OCI-LY1 (cell line): ENCODE results near the gene MEI1.

Source experiments
- CTCF ChIP-seq: fragments of 200-600 bp; sonication (generic), shearing (Covaris generic); IDR thresholded peaks from 2 replicates; pipeline ENCODE4 v1.5.1; 2017; ENCODE audit warnings: mild to moderate bottlenecking, antibody characterized with exemption, low read length, moderate library complexity, mixed read lengths
- EZH2 ChIP-seq: fragments of 200-600 bp; sonication (generic), shearing (Covaris generic); IDR thresholded peaks from 2 replicates; pipeline ENCODE4 v1.8.0; 2017; ENCODE audit warnings: borderline replicate concordance, mixed run types, mild to moderate bottlenecking, antibody characterized with exemption, low read length, moderate library complexity, mixed read lengths

GRCh38 chr22:41659941-41660340, 39.4 kb upstream of the MEI1 start:
- no peak for TF ChIP-seq CTCF
- no peak for TF ChIP-seq EZH2
